AG04450 (cell line): Measurements from ENCODE around the gene IL1RL2. TPM values are rescaled to one million over a fixed set of nuclear protein-coding genes. Genes with fewer than 3 reads are reported as not detected.

Experiments
- CTCF ChIA-PET: fragments of 300-600, 350-600 bp; formaldehyde crosslinking; extraction: SDS; loops from one replicate; lab custom pipeline; 2022; ENCODE audit warnings: antibody characterized with exemption, inconsistent platforms; lab: Charles Lee
- POLR2A ChIA-PET: fragments of 350-600 bp; formaldehyde crosslinking; extraction: SDS; loops from one replicate; lab custom pipeline; 2021; ENCODE audit warnings: antibody characterized with exemption, inconsistent platforms; lab: Yijun Ruan, JAX
- DNase-seq: peaks from one replicate; pipeline ENCODE4 v3.0.0-alpha.2; 2011; ENCODE audit warnings: low read depth, low spot score
- H3K27ac ChIP-seq: one replicate; pipeline ENCODE4 v1.5.1; 2012; ENCODE audit warnings: low read depth, low read length, control low read depth
- H3K27me3 ChIP-seq: one replicate; pipeline ENCODE4 v1.6.0; 2012; ENCODE audit warnings: low read length; ENCODE audit not compliant: control insufficient read depth, insufficient read depth
- H3K4me3 ChIP-seq: 2 replicates; pipeline ENCODE4 v1.5.1; 2011; ENCODE audit warnings: mild to moderate bottlenecking, low read depth, low read length, control low read depth
- H3K9me3 ChIP-seq: 2 replicates; pipeline ENCODE4 v1.5.1; 2012; ENCODE audit warnings: low read length; ENCODE audit not compliant: control insufficient read depth, insufficient read depth
- CTCF ChIP-seq: IDR thresholded peaks from 2 replicates; pipeline ENCODE4 v1.5.1; 2011; ENCODE audit warnings: low read depth, low read length, control low read depth, inconsistent platforms
- polyA plus RNA-seq: library from polyadenylated mRNA; depleted of rRNA; stranded (reverse); fragments of >200 nt; gene quantifications from 2 replicates; pipeline ENCODE4 v1.2.3, GENCODE V29; 2011

Gene IL1RL2
- polyA plus RNA-seq, 1 experiment = 0.72 TPM

GRCh38 chr2:102258025-102258385, 71.2 kb downstream of the IL1RL2 start:
- H3K9me3 ChIP-seq = no peaks in the 10 kb centered on the region
- ChIA-PET POLR2A (no interaction called here), CTCF (interaction anchor here (1.1 to 1.2 kb wide), 2 partner anchors 98 to 238 kb away, joined by 3 to 4 read pairs; partner anchors contain the start of gene IL18R1)
- TF ChIP-seq CTCF = no peak
- no peak for DNase-seq
- H3K27ac ChIP-seq = peak overlapping the region; percentile 77
- no peak overlapping the region for H3K4me3 ChIP-seq
- no peaks in the 10 kb centered on the region for H3K27me3 ChIP-seq

- DNase-seq = peak; percentile 80
- Histone ChIP-seq H3K27me3 (no peaks in the 10 kb centered on the region), H3K27ac (peak overlapping the region; percentile 77), H3K9me3 (no peaks in the 10 kb centered on the region), H3K4me3 (no peak overlapping the region)
- CTCF ChIA-PET = interaction anchor here (1.1 to 1.2 kb wide), 2 partner anchors 97 to 238 kb away, joined by 3 to 4 read pairs; partner anchors contain the start of gene IL18R1
- no peak for TF ChIP-seq CTCF
- POLR2A ChIA-PET = no interaction called here
Observed at GRCh38 chr2:102258386-102259074, 71.7 kb downstream of the IL1RL2 start.

- Histone ChIP-seq H3K9me3 (no peaks in the 10 kb centered on the region), H3K27me3 (no peaks in the 10 kb centered on the region), H3K4me3 (no peak overlapping the region), H3K27ac (no peak overlapping the region)
- TF ChIP-seq CTCF = no peak
- no peak for DNase-seq
- ChIA-PET CTCF (interaction anchor here (0.6 to 1.5 kb wide), 2 partner anchors 8 to 12 kb away, joined by 3 to 6 read pairs; no protein-coding TSS in a partner anchor), POLR2A (no interaction called here)
Observed at GRCh38 chr2:102261467-102262135, 74.8 kb downstream of the IL1RL2 start.

- H3K4me3 ChIP-seq = no peak overlapping the region
- POLR2A ChIA-PET = no interaction called here
- CTCF ChIA-PET = interaction anchor here (1.5 kb wide), 2 partner anchors 9 to 22 kb away, joined by 6 to 8 read pairs; no protein-coding TSS in a partner anchor
- no peaks in the 10 kb centered on the region for H3K27me3 ChIP-seq
- H3K9me3 ChIP-seq = no peaks in the 10 kb centered on the region; the same call in 1 of the 2 replicates
- H3K27ac ChIP-seq = no peak overlapping the region
- DNase-seq = no peak
- no peak for TF ChIP-seq CTCF
Observed at GRCh38 chr2:102262216-102263129, 75.7 kb downstream of the IL1RL2 start.
